ENCODE results near the gene VPS13C.
A peak's percentile ranks its signal among the peaks of the same experiment; 100 is the strongest.

Gene VPS13C

DNA sequence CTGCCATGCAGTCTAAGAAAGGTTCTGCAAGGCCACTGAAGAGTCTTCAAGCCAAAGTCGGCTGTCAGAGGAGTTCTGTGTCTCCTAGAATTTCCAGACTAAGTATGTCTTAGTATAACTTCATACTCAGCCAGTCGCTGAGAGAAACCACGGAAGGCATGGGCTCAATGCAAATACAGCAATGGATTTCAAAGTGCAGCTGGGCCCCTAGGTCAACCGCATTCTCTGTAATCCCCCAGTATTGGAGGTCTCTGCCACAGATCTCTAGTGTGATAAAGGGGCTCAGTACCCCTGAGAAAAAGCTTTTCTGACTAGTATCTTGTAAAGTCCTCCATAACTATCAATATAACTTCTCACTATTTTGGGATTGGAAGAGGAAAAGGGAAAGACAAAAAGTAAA lies 208.3 kb downstream of the VPS13C start:
- TF ChIP-seq, protein P1, sequence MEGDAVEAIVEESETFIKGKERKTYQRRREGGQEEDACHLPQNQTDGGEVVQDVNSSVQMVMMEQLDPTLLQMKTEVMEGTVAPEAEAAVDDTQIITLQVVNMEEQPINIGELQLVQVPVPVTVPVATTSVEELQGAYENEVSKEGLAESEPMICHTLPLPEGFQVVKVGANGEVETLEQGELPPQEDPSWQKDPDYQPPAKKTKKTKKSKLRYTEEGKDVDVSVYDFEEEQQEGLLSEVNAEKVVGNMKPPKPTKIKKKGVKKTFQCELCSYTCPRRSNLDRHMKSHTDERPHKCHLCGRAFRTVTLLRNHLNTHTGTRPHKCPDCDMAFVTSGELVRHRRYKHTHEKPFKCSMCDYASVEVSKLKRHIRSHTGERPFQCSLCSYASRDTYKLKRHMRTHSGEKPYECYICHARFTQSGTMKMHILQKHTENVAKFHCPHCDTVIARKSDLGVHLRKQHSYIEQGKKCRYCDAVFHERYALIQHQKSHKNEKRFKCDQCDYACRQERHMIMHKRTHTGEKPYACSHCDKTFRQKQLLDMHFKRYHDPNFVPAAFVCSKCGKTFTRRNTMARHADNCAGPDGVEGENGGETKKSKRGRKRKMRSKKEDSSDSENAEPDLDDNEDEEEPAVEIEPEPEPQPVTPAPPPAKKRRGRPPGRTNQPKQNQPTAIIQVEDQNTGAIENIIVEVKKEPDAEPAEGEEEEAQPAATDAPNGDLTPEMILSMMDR (IDR thresholded peaks at IDR 0.05; ENCODE audit: low read depth, low read length) = no peak
- no peak overlapping the region for H3K4me3 ChIP-seq (ENCODE audit: low read depth, low read length)

DNA sequence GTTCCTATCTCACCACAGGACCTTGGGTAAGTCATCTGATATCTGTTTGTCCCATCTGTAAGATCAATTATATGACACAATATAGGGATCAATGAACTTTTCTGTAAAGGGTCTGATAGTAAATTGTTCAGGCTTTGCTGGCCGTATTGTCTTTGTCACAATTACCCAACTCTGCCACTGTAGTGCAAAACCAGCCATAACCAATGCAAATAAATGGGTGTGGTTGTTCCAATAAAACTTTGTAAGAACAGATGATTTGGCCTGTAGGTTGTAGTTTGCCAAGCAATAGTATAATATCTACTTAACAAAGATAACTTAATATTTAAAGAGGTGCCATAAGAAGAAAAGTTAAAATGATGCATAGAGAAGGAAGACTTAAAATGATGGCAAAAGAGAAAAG lies 210.8 kb downstream of the VPS13C start:
- H3K4me3 ChIP-seq (ENCODE audit: low read depth, low read length) = no peak overlapping the region

DNA sequence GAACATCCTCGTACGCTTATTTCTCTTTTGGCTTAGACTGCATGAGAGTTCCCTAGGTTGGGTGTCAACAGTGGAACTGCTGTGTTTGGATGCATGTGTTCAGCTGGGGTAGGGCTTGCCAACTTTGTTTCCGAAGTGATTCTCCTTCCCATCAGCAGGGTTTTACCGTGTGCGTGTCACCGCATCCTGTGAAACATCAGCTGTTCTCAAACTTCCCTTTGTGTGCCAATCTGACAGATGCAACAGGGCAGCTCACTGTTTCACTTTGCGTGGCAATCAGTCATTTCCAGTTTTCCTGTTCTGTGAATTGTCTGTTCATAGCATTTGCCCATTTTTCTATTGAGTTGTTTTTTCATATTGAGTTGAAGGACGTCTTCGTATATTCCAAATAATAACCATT lies 218.8 kb downstream of the VPS13C start:
- H3K4me3 ChIP-seq (ENCODE audit: low read depth, low read length) = no peak overlapping the region
- TF ChIP-seq, protein P1 (IDR thresholded peaks at IDR 0.05; ENCODE audit: low read depth, low read length) = no peak

More for the DNA sequence above, 210.8 kb downstream of the VPS13C start:
- TF ChIP-seq, protein P1 (IDR thresholded peaks at IDR 0.05; ENCODE audit: low read depth, low read length) = no peak

DNA sequence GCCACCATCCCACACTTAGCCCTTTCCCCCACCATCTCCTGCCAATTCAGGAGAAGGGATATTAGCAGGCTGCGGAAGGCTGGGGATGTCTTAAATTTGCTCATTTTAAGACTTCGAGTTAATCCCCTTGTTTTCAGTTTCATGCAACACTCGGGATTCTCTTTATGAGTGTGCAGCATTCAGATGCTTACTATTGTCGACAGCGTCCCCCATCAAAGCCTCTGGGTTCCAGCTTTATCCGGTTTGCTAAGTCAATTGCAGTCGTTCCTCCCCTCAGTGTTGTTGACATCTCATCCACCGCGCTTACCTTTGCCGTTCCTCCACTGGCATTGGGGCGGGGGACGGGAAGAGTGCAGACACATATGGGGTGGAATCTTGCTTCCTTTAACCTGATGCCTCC lies 220.2 kb downstream of the VPS13C start:
- no peak overlapping the region for H3K4me3 ChIP-seq (ENCODE audit: low read depth, low read length)
- TF ChIP-seq, protein P1 (IDR thresholded peaks at IDR 0.05; ENCODE audit: low read depth, low read length) = no peak

DNA sequence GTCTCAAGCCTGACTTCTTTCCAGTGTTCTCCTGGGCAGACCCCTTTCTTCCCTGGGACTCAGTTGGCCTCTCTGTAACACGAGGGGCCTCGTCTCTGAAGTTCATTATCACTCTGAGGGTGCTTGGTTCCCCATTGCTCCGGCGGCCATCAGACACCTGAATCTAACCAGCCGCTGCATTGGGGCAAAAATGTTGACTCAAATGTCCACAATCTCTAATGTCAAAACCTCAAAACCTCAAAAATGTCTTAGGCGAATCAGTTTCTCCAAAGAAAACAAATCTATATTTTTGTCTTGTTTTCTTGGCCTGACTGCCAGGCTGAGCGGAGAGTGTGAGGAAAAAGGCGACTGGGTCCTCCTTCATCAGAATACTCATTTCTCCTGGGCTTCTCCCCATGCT lies 220.7 kb downstream of the VPS13C start:
- no peak overlapping the region for H3K4me3 ChIP-seq (ENCODE audit: low read depth, low read length)
- TF ChIP-seq, protein P1 (IDR thresholded peaks at IDR 0.05; ENCODE audit: low read depth, low read length) = no peak

DNA sequence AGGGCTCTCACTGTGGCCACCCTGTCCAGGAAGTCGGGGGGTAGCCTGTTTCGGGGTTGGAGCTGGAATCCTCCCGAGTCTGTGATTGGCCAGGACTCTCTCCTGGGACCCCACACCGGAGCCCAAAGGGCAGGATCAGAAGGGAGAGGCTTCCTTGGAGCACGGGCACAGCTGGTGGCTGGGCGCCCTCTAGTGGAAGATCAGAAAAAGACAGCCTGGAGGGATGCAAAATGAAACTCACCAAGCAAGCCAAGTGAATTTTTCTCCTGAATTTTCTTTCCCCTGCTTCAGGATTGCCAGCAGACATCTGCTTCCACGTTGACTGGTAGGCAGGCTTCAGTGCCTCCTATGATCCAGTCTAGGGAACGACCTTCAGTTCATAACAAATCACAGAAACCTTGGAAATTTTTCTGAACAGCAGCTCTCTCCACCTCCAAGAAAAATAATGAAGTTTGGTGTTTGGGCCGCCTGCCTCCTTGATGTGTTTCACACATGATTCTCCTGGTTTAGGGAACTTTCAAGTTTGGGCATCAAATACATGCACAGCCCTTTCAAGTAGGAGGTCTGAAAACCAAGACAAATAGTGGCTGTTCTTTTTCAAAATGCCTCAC lies 224.6 kb downstream of the VPS13C start:
- H3K4me3 ChIP-seq (ENCODE audit: low read depth, low read length) = no peak overlapping the region
- TF ChIP-seq, protein P1 (IDR thresholded peaks at IDR 0.05; ENCODE audit: low read depth, low read length) = peak; percentile 90

DNA sequence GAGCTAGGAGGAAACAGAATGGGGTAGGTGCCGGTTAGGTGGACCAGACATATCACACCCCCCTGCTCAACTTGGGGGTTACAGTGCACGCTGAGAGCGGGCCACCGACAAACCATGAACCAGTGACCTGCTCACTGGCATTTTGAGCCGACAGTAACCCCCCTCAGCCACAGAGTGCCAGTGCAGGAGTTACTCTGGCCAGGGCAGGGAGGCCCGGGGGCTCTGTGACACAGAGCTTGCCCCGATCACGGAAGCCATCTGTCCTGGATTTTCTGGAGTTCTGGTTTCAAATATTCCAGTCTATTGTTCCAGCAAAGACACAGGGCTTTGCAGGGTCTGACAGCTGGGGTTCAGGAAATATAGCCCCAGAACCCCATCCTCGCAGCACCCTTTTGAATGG lies 225.2 kb downstream of the VPS13C start:
- TF ChIP-seq, protein P1 (IDR thresholded peaks at IDR 0.05; ENCODE audit: low read depth, low read length) = no peak
- H3K4me3 ChIP-seq (ENCODE audit: low read depth, low read length) = no peak overlapping the region

Measured in WI38 (cell line).